ENCODE results near the gene SORCS2.

Gene SORCS2

DNA sequence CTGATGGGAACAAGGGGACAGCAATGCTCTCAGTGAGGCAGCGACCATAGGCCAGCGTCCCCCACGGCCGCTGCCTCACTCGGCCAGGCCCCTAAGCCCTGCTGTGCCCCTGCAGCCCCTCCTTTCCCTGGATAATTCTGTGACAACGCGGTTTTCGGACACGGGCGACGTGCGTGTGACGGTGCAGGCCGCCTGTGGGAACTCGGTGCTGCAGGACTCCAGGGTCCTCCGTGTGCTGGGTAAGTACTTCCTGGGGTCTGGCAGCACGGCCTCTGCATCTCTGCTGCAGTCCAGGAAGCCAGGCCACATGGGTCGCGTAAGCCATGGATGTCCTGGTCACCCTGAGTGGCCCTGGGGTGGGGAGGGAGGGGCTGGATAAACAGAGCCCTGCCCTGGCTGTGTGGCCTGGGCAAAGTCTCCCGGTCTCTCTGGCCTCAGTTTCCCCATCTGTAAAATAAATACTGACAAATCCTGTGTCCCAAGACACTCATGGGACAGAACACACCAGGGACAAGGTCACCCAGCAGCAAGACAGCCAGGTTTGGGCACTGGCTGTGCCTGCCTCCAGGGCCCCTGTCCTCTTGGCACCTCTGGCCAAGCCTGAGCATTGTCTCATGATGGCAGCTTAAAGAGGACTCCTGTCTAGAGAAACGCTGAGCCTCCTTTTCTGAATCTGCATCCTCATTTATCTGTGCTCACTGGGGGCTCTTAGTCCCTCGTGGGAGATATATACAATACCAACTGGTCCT, 534.5 kb downstream of the SORCS2 start:
- TF ChIP-seq SIN3A (IDR thresholded peaks at IDR 0.05; ENCODE audit: borderline replicate concordance, insufficient read depth, low read length) (no peak), POLR2AphosphoS5 (IDR thresholded peaks at IDR 0.05; ENCODE audit: low read depth, low read length) (no peak), TAF1 (IDR thresholded peaks at IDR 0.05; ENCODE audit: borderline replicate concordance, insufficient read depth, low read length) (no peak), FOXP2 (optimal IDR thresholded peaks at IDR 0.05; ENCODE audit: borderline replicate concordance, extremely low read depth, extremely low read length, insufficient read depth) (no peak)
- TF ChIP-seq, protein P1, sequence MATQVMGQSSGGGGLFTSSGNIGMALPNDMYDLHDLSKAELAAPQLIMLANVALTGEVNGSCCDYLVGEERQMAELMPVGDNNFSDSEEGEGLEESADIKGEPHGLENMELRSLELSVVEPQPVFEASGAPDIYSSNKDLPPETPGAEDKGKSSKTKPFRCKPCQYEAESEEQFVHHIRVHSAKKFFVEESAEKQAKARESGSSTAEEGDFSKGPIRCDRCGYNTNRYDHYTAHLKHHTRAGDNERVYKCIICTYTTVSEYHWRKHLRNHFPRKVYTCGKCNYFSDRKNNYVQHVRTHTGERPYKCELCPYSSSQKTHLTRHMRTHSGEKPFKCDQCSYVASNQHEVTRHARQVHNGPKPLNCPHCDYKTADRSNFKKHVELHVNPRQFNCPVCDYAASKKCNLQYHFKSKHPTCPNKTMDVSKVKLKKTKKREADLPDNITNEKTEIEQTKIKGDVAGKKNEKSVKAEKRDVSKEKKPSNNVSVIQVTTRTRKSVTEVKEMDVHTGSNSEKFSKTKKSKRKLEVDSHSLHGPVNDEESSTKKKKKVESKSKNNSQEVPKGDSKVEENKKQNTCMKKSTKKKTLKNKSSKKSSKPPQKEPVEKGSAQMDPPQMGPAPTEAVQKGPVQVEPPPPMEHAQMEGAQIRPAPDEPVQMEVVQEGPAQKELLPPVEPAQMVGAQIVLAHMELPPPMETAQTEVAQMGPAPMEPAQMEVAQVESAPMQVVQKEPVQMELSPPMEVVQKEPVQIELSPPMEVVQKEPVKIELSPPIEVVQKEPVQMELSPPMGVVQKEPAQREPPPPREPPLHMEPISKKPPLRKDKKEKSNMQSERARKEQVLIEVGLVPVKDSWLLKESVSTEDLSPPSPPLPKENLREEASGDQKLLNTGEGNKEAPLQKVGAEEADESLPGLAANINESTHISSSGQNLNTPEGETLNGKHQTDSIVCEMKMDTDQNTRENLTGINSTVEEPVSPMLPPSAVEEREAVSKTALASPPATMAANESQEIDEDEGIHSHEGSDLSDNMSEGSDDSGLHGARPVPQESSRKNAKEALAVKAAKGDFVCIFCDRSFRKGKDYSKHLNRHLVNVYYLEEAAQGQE (IDR thresholded peaks at IDR 0.05; ENCODE audit: insufficient read depth in 1 of 2, low read depth in 2 of 2, low read length in 2 of 2), result no peak

DNA sequence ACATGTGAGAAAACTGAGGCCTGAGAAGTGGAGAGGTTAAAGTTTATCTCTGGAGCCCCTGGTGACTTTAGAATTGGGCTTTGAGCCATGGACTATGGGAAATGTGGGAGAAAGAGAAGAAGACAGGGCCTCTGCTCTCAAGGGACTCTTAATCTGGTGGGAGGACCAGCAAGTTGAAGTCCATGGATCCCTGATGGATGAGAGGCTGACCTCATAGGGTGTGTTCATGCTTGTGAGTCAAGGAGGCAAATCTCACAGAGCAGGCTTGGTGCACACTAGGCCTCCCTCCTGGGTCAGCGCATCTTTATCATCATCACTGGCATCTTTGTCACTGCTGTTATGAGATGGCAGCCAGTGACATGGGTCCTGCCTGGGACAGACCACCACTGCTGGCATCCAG, 535.4 kb downstream of the SORCS2 start:
- TF ChIP-seq POLR2AphosphoS5 (IDR thresholded peaks at IDR 0.05; ENCODE audit: low read depth, low read length), result no peak
- TF ChIP-seq SIN3A (IDR thresholded peaks at IDR 0.05; ENCODE audit: borderline replicate concordance, insufficient read depth, low read length), result no peak
- TF ChIP-seq, protein P1 (IDR thresholded peaks at IDR 0.05; ENCODE audit: insufficient read depth in 1 of 2, low read depth in 2 of 2, low read length in 2 of 2), result no peak
- no peak for TF ChIP-seq TAF1 (IDR thresholded peaks at IDR 0.05; ENCODE audit: borderline replicate concordance, insufficient read depth, low read length)
- no peak for TF ChIP-seq FOXP2 (optimal IDR thresholded peaks at IDR 0.05; ENCODE audit: borderline replicate concordance, extremely low read depth, extremely low read length, insufficient read depth)

DNA sequence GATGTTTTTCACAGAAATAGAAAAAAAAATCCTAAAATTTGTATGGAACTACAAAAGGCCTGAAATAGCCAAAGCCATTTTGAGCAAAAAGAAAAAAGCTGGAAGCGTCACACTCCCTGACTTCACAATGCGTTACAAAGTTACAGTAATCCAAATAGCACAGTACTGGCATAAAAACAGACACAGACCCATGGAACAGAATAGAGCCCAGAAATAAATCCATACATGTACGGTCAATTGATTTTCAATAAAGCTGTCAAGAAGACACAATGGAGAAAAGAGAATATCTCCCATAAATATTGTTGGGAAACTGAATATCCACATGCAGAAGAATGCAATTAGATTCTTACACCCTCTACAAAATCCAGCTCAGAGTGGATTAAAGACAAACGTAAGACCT, 539.1 kb downstream of the SORCS2 start:
- TF ChIP-seq, protein P1 (IDR thresholded peaks at IDR 0.05; ENCODE audit: insufficient read depth in 1 of 2, low read depth in 2 of 2, low read length in 2 of 2), result no peak
- no peak for TF ChIP-seq TAF1 (IDR thresholded peaks at IDR 0.05; ENCODE audit: borderline replicate concordance, insufficient read depth, low read length)
- TF ChIP-seq FOXP2 (optimal IDR thresholded peaks at IDR 0.05; ENCODE audit: borderline replicate concordance, extremely low read depth, extremely low read length, insufficient read depth), result no peak
- TF ChIP-seq SIN3A (IDR thresholded peaks at IDR 0.05; ENCODE audit: borderline replicate concordance, insufficient read depth, low read length), result no peak
- no peak for TF ChIP-seq POLR2AphosphoS5 (IDR thresholded peaks at IDR 0.05; ENCODE audit: low read depth, low read length)

DNA sequence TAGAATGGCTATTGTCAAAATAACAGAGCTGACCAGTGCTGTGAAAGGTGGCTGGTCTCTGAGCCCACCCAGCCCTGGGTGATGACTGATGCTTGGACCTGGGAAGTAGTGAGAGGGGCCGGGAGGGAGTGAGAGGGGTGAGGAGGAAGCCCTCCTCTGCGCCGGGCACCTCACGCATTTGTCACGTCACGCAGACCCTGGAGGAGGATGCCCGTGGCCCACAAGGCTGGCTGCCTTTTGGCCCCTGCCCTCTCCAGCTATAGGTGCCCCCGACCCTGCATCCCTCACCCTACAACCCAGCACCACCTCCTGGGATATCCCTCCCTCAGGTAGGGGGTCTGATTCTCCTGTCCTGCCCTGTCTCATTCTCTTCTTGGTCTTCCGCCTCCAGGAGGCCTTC, 539.9 kb downstream of the SORCS2 start:
- TF ChIP-seq, protein P1 (IDR thresholded peaks at IDR 0.05; ENCODE audit: insufficient read depth in 1 of 2, low read depth in 2 of 2, low read length in 2 of 2), result no peak

DNA sequence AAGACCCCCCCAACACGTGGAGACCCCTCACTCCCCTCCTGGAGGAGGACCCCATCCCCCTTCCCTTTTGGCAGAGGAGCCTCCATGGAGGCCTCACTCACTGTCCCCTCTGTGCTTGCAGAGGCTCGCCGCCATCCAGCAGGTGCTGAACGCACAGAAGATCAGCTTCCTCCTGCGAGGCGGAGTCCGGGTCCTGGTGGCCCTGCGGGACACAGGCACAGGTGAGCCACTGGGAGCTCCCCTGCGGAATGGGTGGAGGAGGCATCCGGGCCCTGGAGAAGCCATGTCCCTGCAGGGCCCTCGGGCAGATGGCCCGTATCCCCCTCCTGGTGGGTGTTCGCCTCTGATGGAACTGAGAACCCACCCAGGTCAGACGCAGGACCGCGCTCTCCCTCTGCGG, 540.9 kb downstream of the SORCS2 start:
- TF ChIP-seq FOXP2 (optimal IDR thresholded peaks at IDR 0.05; ENCODE audit: borderline replicate concordance, extremely low read depth, extremely low read length, insufficient read depth) (no peak), TAF1 (IDR thresholded peaks at IDR 0.05; ENCODE audit: borderline replicate concordance, insufficient read depth, low read length) (no peak), SIN3A (IDR thresholded peaks at IDR 0.05; ENCODE audit: borderline replicate concordance, insufficient read depth, low read length) (no peak), POLR2AphosphoS5 (IDR thresholded peaks at IDR 0.05; ENCODE audit: low read depth, low read length) (no peak)
- TF ChIP-seq, protein P1 (IDR thresholded peaks at IDR 0.05; ENCODE audit: insufficient read depth in 1 of 2, low read depth in 2 of 2, low read length in 2 of 2), result no peak

All from PFSK-1 (cell line).